H1 (cell line): ENCODE data around the gene PLCL2. TPM values are rescaled to one million over a fixed set of nuclear protein-coding genes. Genes with fewer than 3 reads are reported as not detected.

Experiments
- CTCF ChIA-PET: fragments of 300-600 bp; sonication (Branson Sonifier 250); formaldehyde crosslinking; loops from one replicate; lab custom pipeline; 2021; ENCODE audit not compliant: partially characterized antibody; lab: Charles Lee
- POLR2A ChIA-PET: fragments of 300-600 bp; sonication (Branson Sonifier 250); formaldehyde crosslinking; loops from one replicate; lab custom pipeline; 2021; ENCODE audit warnings: inconsistent platforms; ENCODE audit not compliant: partially characterized antibody; lab: Charles Lee
- DNase-seq, 2 experiments: peaks; one replicate each; pipeline versions ENCODE4 v3.0.0 to v3.0.0-alpha.2; 2010 to 2022; ENCODE audit warnings: low spot score in 2 of 2, low read depth in 1 of 2, mixed read lengths in 1 of 2
- FAIRE-seq: peaks from 2 replicates; lab custom pipeline; 2011; peaks lifted over from hg19 to GRCh38; lab: Jason Lieb, UNC
- H2AFZ ChIP-seq: 2 replicates; pipeline ENCODE4 v1.8.1; 2012; ENCODE audit warnings: low read length, inconsistent platforms
- H2AK5ac ChIP-seq: 2 replicates; pipeline ENCODE4 v1.6.1; 2013; ENCODE audit warnings: low read depth, low read length
- H2BK120ac ChIP-seq: replicated peaks from 2 replicates; pipeline ENCODE3; 2013; ENCODE audit warnings: low read depth, low read length, inconsistent platforms
- H2BK12ac ChIP-seq: 2 replicates; pipeline ENCODE4 v1.6.1; 2013; ENCODE audit warnings: low read depth, low read length
- H2BK15ac ChIP-seq: 2 replicates; pipeline ENCODE4 v1.6.1; 2013; ENCODE audit warnings: low read length
- H2BK20ac ChIP-seq: 2 replicates; pipeline ENCODE4 v1.6.1; 2013; ENCODE audit warnings: low read length
- H2BK5ac ChIP-seq: 2 replicates; pipeline ENCODE4 v1.6.1; 2013; ENCODE audit warnings: low read depth, low read length
- H3K14ac ChIP-seq: 2 replicates; pipeline ENCODE4 v1.6.1; 2013; ENCODE audit warnings: inconsistent platforms; ENCODE audit not compliant: insufficient read length
- H3K18ac ChIP-seq: 2 replicates; pipeline ENCODE4 v1.6.1; 2013; ENCODE audit warnings: low read length; ENCODE audit errors: extremely low read depth
- H3K23ac ChIP-seq: 2 replicates; pipeline ENCODE4 v1.6.1; 2013; ENCODE audit warnings: inconsistent platforms; ENCODE audit not compliant: insufficient read length
- H3K23me2 ChIP-seq: 2 replicates; pipeline ENCODE4 v1.6.1; 2013; ENCODE audit warnings: low read depth, low read length
- H3K27ac ChIP-seq: 2 replicates; pipeline ENCODE4 v1.6.1; 2011; ENCODE audit warnings: low read depth, low read length, inconsistent platforms
- H3K27me3 ChIP-seq, 4 experiments: replicated peaks in 1 of 4; 1 replicate in 1 of 4; 2 replicates in 3 of 4; pipeline versions ENCODE4 v1.6.1 to v1.8.1; 2011 to 2013; ENCODE audit warnings: low read length in 3 of 4, mild to moderate bottlenecking in 3 of 4, inconsistent platforms in 2 of 4, mixed read lengths in 2 of 4, moderate library complexity in 1 of 4; ENCODE audit not compliant: control insufficient read depth in 3 of 4, insufficient read depth in 3 of 4; ENCODE audit errors: extremely low read depth in 1 of 4
- H3K36me3 ChIP-seq, 4 experiments: 2 replicates each; pipeline versions ENCODE4 v1.6.1 to v1.8.1; 2011 to 2013; ENCODE audit warnings: mild to moderate bottlenecking in 4 of 4, low read length in 3 of 4, moderate library complexity in 2 of 4, control low read depth in 1 of 4, inconsistent platforms in 1 of 4; ENCODE audit not compliant: insufficient read depth in 4 of 4, control insufficient read depth in 2 of 4
- H3K4ac ChIP-seq: replicated peaks from 2 replicates; pipeline ENCODE3; 2013; ENCODE audit warnings: low read length, low read depth, mixed read lengths, inconsistent platforms; ENCODE audit not compliant: insufficient read length
- H3K4me1 ChIP-seq, 4 experiments: replicated peaks in 1 of 4; 1 replicate in 1 of 4; 2 replicates in 3 of 4; pipeline versions ENCODE4 v1.6.1 to v1.8.1; 2011 to 2013; ENCODE audit warnings: low read length in 3 of 4, inconsistent platforms in 2 of 4, mixed read lengths in 1 of 4; ENCODE audit not compliant: insufficient read depth in 4 of 4, control insufficient read depth in 3 of 4
- H3K4me2 ChIP-seq, 2 experiments: 2 replicates each; pipeline versions ENCODE4 v1.6.1 to v1.8.1; 2011 to 2013; ENCODE audit warnings: low read depth in 2 of 2, low read length in 2 of 2, control low read depth in 1 of 2, inconsistent platforms in 1 of 2, mild to moderate bottlenecking in 1 of 2; ENCODE audit not compliant: insufficient read depth in 1 of 2
- H3K4me3 ChIP-seq, 4 experiments: fragments of 200-600, 300-600 bp in 1 of 4; sonication (generic), shearing (Covaris generic), sonication (Bioruptor Twin) in 1 of 4; 2 replicates each; pipeline versions ENCODE4 v1.5.1 to v1.8.1; 2011 to 2016; ENCODE audit warnings: low read length in 4 of 4, low read depth in 3 of 4, control low read depth in 2 of 4, inconsistent platforms in 2 of 4, mild to moderate bottlenecking in 2 of 4, mixed read lengths in 1 of 4, moderate library complexity in 1 of 4; ENCODE audit not compliant: insufficient read depth in 2 of 4; ENCODE audit errors: extremely low read depth in 1 of 4
- H3K56ac ChIP-seq: replicated peaks from 2 replicates; pipeline ENCODE3; 2013; ENCODE audit warnings: low read depth, mild to moderate bottlenecking, mixed read lengths, low read length, inconsistent platforms; ENCODE audit not compliant: insufficient read length
- H3K79me1 ChIP-seq: 2 replicates; pipeline ENCODE4 v1.6.1; 2013; ENCODE audit warnings: low read depth, low read length, control low read depth
- H3K79me2 ChIP-seq, 2 experiments: 2 replicates each; pipeline versions ENCODE4 v1.6.1 to v1.8.1; 2012 to 2013; ENCODE audit warnings: low read length in 2 of 2, mild to moderate bottlenecking in 2 of 2, inconsistent platforms in 1 of 2; ENCODE audit not compliant: insufficient read depth in 2 of 2, control insufficient read depth in 1 of 2
- H3K9ac ChIP-seq, 4 experiments: replicated peaks in 1 of 4; 1 replicate in 1 of 4; 2 replicates in 3 of 4; pipeline versions ENCODE4 v1.6.1 to v1.8.1; 2011 to 2013; ENCODE audit warnings: low read depth in 3 of 4, low read length in 3 of 4, control low read depth in 2 of 4, mild to moderate bottlenecking in 2 of 4, moderate library complexity in 2 of 4, inconsistent platforms in 1 of 4; ENCODE audit errors: extremely low read depth in 1 of 4
- H3K9me3 ChIP-seq, 2 experiments: 2 replicates each; pipeline versions ENCODE4 v1.6.1 to v1.8.1; 2012 to 2013; ENCODE audit warnings: mild to moderate bottlenecking in 2 of 2, moderate library complexity in 2 of 2, control low read depth in 1 of 2, inconsistent platforms in 1 of 2, low read depth in 1 of 2, low read length in 1 of 2, mixed read lengths in 1 of 2; ENCODE audit not compliant: insufficient read depth in 2 of 2
- H4K20me1 ChIP-seq, 2 experiments: replicated peaks in 1 of 2; 2 replicates each; pipeline versions ENCODE3 to v1.8.1; 2011 to 2013; ENCODE audit warnings: inconsistent platforms in 2 of 2, low read length in 2 of 2, mild to moderate bottlenecking in 1 of 2; ENCODE audit not compliant: insufficient read depth in 2 of 2, control insufficient read depth in 1 of 2
- H4K5ac ChIP-seq: 2 replicates; pipeline ENCODE4 v1.6.1; 2013; ENCODE audit warnings: low read length, low read depth, mixed read lengths, inconsistent platforms; ENCODE audit not compliant: insufficient read length
- H4K8ac ChIP-seq: 2 replicates; pipeline ENCODE4 v1.8.0; 2013; ENCODE audit warnings: mild to moderate bottlenecking, moderate library complexity, low read length, inconsistent platforms; ENCODE audit not compliant: insufficient read depth; ENCODE audit errors: extremely low read depth
- H4K91ac ChIP-seq: replicated peaks from 2 replicates; pipeline ENCODE3; 2013; ENCODE audit warnings: low read length, mixed read lengths, inconsistent platforms; ENCODE audit not compliant: insufficient read length
- CBX5 ChIP-seq: fragments of 300-800, 300-1000 bp; sonication (generic); IDR thresholded peaks from 2 replicates; pipeline ENCODE4 v1.7.1; 2016; ENCODE audit warnings: antibody characterized with exemption, low read length, low read depth
- EGR1 ChIP-seq: IDR thresholded peaks from 2 replicates; pipeline ENCODE4 v1.6.1; 2011; ENCODE audit warnings: low read depth, low read length, borderline replicate concordance
- GABPA ChIP-seq: IDR thresholded peaks from 2 replicates; pipeline ENCODE4 v1.6.1; 2011; ENCODE audit warnings: mild to moderate bottlenecking, low read length, moderate library complexity, borderline replicate concordance; ENCODE audit not compliant: insufficient read depth
- KDM4A ChIP-seq: IDR thresholded peaks from one replicate; pipeline ENCODE4 v1.7.1; 2012; ENCODE audit warnings: low read depth, mild to moderate bottlenecking, moderate library complexity, low read length, inconsistent platforms; ENCODE audit not compliant: severe bottlenecking
- KDM5A ChIP-seq: fragments of 200-600 bp; IDR thresholded peaks from 2 replicates; pipeline ENCODE4 v1.7.1; 2012; ENCODE audit warnings: mild to moderate bottlenecking, low read length, inconsistent platforms, mixed read lengths
- SAP30 ChIP-seq: fragments of 300-600 bp; sonication (generic); IDR thresholded peaks from 2 replicates; pipeline ENCODE4 v1.7.1; 2012; ENCODE audit warnings: low read length, moderate library complexity, mild to moderate bottlenecking, inconsistent platforms; ENCODE audit not compliant: insufficient read depth, insufficient replicate concordance
- SIRT6 ChIP-seq: IDR thresholded peaks from one replicate; pipeline ENCODE4 v1.7.1; 2012; ENCODE audit warnings: low read length, inconsistent platforms
- SP2 ChIP-seq: IDR thresholded peaks from 2 replicates; pipeline ENCODE4 v1.6.1; 2012; ENCODE audit warnings: mild to moderate bottlenecking, low read length, inconsistent platforms
- TBP ChIP-seq: IDR thresholded peaks from 2 replicates; pipeline ENCODE4 v1.6.1; 2011; ENCODE audit warnings: low read depth, low read length, improper control_type of control experiment
- WGBS, 2 experiments: shearing (Covaris generic) in 1 of 2; methylation state at CpG; one replicate each; pipeline versions ENCODE4 v1.1.6 to v1.1.7; 2013 to 2015; ENCODE audit warnings: low lambda C conversion rate in 2 of 2, mixed read lengths in 2 of 2, inconsistent platforms in 1 of 2, low coverage in 1 of 2, missing lambda C conversion rate in 1 of 2; ENCODE audit not compliant: insufficient replicate concordance in 2 of 2, insufficient coverage in 1 of 2, insufficient read length in 1 of 2; ENCODE audit errors: extremely low coverage in 1 of 2, missing lambda C conversion rate in 1 of 2; 5-methylcytosine and 5-hydroxymethylcytosine counted together
- polyA plus RNA-seq, 7 experiments: library from polyadenylated mRNA; depleted of rRNA in 3 of 7; stranded (reverse) in 5 of 7; unstranded in 2 of 7; fragments of >200 nt in 5 of 7; fragments of 200-250 nt in 2 of 7; gene quantifications; 1 replicate in 5 of 7; 2 replicates in 1 of 7; 4 replicates in 1 of 7; pipeline versions ENCODE4 v1.2.1 to v1.2.3, GENCODE V29; 2011 to 2013; ENCODE audit warnings: missing spikeins in 2 of 7, mixed read lengths in 2 of 7
- total RNA-seq: library from RNA; stranded (reverse); fragmentation: NEBNext Ultra II Directional; extraction: Animal tissue kit (Norgen Biotek cat#: 25700); gene quantifications from 2 replicates; pipeline ENCODE4 v1.2.1, GENCODE V29; 2021

The PLCL2 gene
- total and polyA plus RNA-seq, 2 of the 8 experiments (the other 6 are each of a cell fraction or from before 2014, with no cell fraction given) = 3.5 to 6.8 TPM

GRCh38 chr3:16841904-16842271 is 42.9 kb upstream of the PLCL2 start:
- Histone ChIP-seq H2BK120ac (no peak overlapping the region), H3K79me1 (no peaks in the 10 kb centered on the region), H4K8ac (no peak overlapping the region), H2BK5ac (no peak overlapping the region), H3K27me3 (no peaks in the 10 kb centered on the region), H4K5ac (no peak overlapping the region), H3K36me3 (no peaks in the 10 kb centered on the region), H3K4ac (no peak overlapping the region), H2AFZ (no peak overlapping the region), H2AK5ac (no peak overlapping the region), H3K9ac (no peak overlapping the region)
- FAIRE-seq (no peak), DNase-seq (no peak)
- WGBS, 2 experiments = 86% methylated on average over 3 of the region's 3 CpGs; no CpG with 5 or more reads in 1 of the 2 experiments
- CTCF ChIA-PET = interaction anchor here (0.6 to 1.3 kb wide), 5 partner anchors 19 to 384 kb away, joined by 3 to 4 read pairs (median 3); no protein-coding TSS in a partner anchor
- TF ChIP-seq KDM4A = no peak
- TF ChIP-seq SIRT6 = no peak
- TF ChIP-seq SAP30 = no peak
- no peak for TF ChIP-seq TBP
- TF ChIP-seq GABPA = no peak
- TF ChIP-seq CBX5 = no peak
- no peak for TF ChIP-seq EGR1
- TF ChIP-seq SP2 = no peak
- TF ChIP-seq KDM5A = no peak
- TF ChIP-seq, all 59 proteins: peak for 0
- no peak overlapping the region for H3K27ac ChIP-seq
- H2BK20ac ChIP-seq = no peak overlapping the region
- H4K20me1 ChIP-seq = no peaks in the 10 kb centered on the region
- no peak overlapping the region for H4K91ac ChIP-seq
- no peak overlapping the region for H3K14ac ChIP-seq
- no peaks in the 10 kb centered on the region for H3K79me2 ChIP-seq
- no peaks in the 10 kb centered on the region for H3K9me3 ChIP-seq
- no peak overlapping the region for H3K23ac ChIP-seq
- H2BK12ac ChIP-seq = no peak overlapping the region
- POLR2A ChIA-PET = no interaction called here
- H3K4me1 ChIP-seq = peaks cover 0 to 11% (median 5%) of the 10 kb centered on the region in 4 experiments; a peak in 3 of 7 replicates
- H2BK15ac ChIP-seq = no peak overlapping the region
- H3K18ac ChIP-seq = no peak overlapping the region
- no peak overlapping the region for H3K4me2 ChIP-seq
- H3K4me3 ChIP-seq = no peak overlapping the region
- no peak overlapping the region for H3K56ac ChIP-seq
- H3K23me2 ChIP-seq = no peaks in the 10 kb centered on the region
